Uterus (tissue), 4 donors: ENCODE data around the gene SAA2. TPM values are rescaled to one million over a fixed set of nuclear protein-coding genes. Genes with fewer than 3 reads are reported as not detected.

ENCODE experiments used
- DNase-seq, 2 donors: peaks; one replicate each; pipeline ENCODE4 v3.0.0-alpha.2; 2019 to 2020
- H3K27ac ChIP-seq, 2 donors: fragments of 200-600 bp; sonication (generic); 1 replicate in 1 of 2; 2 replicates in 1 of 2; pipeline ENCODE4 v1.5.1; 2016 to 2018
- H3K27me3 ChIP-seq, 2 donors: fragments of 200-600 bp; sonication (generic); one replicate each; pipeline ENCODE4 v1.5.1; 2018 to 2019; ENCODE audit warnings: control low read depth in 1 of 2
- H3K36me3 ChIP-seq, 2 donors: fragments of 200-600 bp; sonication (generic); one replicate each; pipeline ENCODE4 v1.5.1; 2019; ENCODE audit warnings: control low read depth in 1 of 2
- H3K4me1 ChIP-seq, 2 donors: fragments of 200-600 bp; sonication (generic); one replicate each; pipeline ENCODE4 v1.5.1; 2018 to 2019; ENCODE audit warnings: control low read depth in 1 of 2
- H3K4me3 ChIP-seq, 2 donors: fragments of 200-600 bp; sonication (generic); 1 replicate in 1 of 2; 2 replicates in 1 of 2; pipeline ENCODE4 v1.5.1; 2018 to 2019; ENCODE audit warnings: mild to moderate bottlenecking in 1 of 2
- H3K9me3 ChIP-seq, 2 donors: fragments of 200-600 bp; sonication (generic); one replicate each; pipeline ENCODE4 v1.5.1; 2019; ENCODE audit warnings: control low read depth in 1 of 2
- CTCF ChIP-seq, 4 experiments: fragments of 200-600 bp in 2 of 4; fragments of 450-650 bp in 2 of 4; sonication (generic) in 2 of 4; IDR thresholded peaks; one replicate each; pipeline ENCODE4 v1.5.1; 2016 to 2019; ENCODE audit warnings: antibody characterized with exemption in 4 of 4, mild to moderate bottlenecking in 2 of 4, moderate library complexity in 1 of 4
- POLR2A ChIP-seq, 2 donors: fragments of 450-650 bp; IDR thresholded peaks; one replicate each; pipeline ENCODE4 v1.6.1; 2016; ENCODE audit warnings: antibody characterized with exemption in 2 of 2, mild to moderate bottlenecking in 1 of 2, moderate library complexity in 1 of 2
- intact Hi-C: fragments of 100-400 bp; cut with DNase I; formaldehyde crosslinking; loops from one replicate; pipeline ENCODE4 v1.15.1; 2023; ENCODE audit warnings: low total_unique reads
- total RNA-seq, 4 donors: library from RNA; depleted of rRNA in 3 of 4; stranded (reverse); fragments of >200 nt in 3 of 4; gene quantifications; one replicate each; pipeline versions ENCODE4 v1.1.0 to v1.2.4, GENCODE V29; 2014 to 2023
- donor health status: DM: yes; HTN: yes; CAD: no.

Gene SAA2
- total RNA-seq, 4 donors from 2014 or later: 3.8 TPM; not detected in 3

- no peak overlapping the region for H3K4me3 ChIP-seq
- H3K4me1 ChIP-seq: no peaks in the 10 kb centered on the region
- H3K27ac ChIP-seq: no peak overlapping the region
- TF ChIP-seq CTCF (IDR thresholded peaks at IDR 0.05): no peak
- TF ChIP-seq POLR2A (IDR thresholded peaks at IDR 0.05): no peak
- no peak for DNase-seq
- no peaks in the 10 kb centered on the region for H3K27me3 ChIP-seq
- H3K9me3 ChIP-seq: no peaks in the 10 kb centered on the region
- intact Hi-C loops: no loop called here
- H3K36me3 ChIP-seq: no peaks in the 10 kb centered on the region
Observed at GRCh38 chr11:18245396-18245795, 3.1 kb downstream of the SAA2 start.

- Histone ChIP-seq H3K4me1 (no peaks in the 10 kb centered on the region), H3K27me3 (no peaks in the 10 kb centered on the region), H3K4me3 (no peak overlapping the region), H3K9me3 (no peaks in the 10 kb centered on the region), H3K36me3 (no peaks in the 10 kb centered on the region), H3K27ac (no peak overlapping the region)
- TF ChIP-seq CTCF (IDR thresholded peaks at IDR 0.05) (peak in 2 of 4 experiments; percentile 18 to 24), POLR2A (IDR thresholded peaks at IDR 0.05) (no peak)
- intact Hi-C loops: no loop called here
- no peak for DNase-seq
Observed at GRCh38 chr11:18243783-18244362, 4.6 kb downstream of the SAA2 start.

- Histone ChIP-seq H3K27me3 (no peaks in the 10 kb centered on the region), H3K36me3 (no peaks in the 10 kb centered on the region), H3K4me3 (no peak overlapping the region), H3K9me3 (no peaks in the 10 kb centered on the region), H3K27ac (no peak overlapping the region), H3K4me1 (no peaks in the 10 kb centered on the region)
- intact Hi-C loops: no loop called here
- DNase-seq: no peak
- no peak for TF ChIP-seq CTCF (IDR thresholded peaks at IDR 0.05)
- no peak for TF ChIP-seq POLR2A (IDR thresholded peaks at IDR 0.05)
Observed at GRCh38 chr11:18239655-18240054, 8.8 kb downstream of the SAA2 start.

- Histone ChIP-seq H3K4me3 (no peak within 1 kb of the TSS), H3K4me1 (no peaks in the 10 kb centered on the region)
- intact Hi-C loops: no loop called here
Observed at GRCh38 chr11:18236664-18237356, 11.7 kb downstream of the SAA2 start, which contains the start of gene SAA4. SAA4 (minus strand) TSS chr11:18236802; CDS start chr11:18235926, 876 bp downstream.

More at GRCh38 chr11:18236664-18237356, 11.7 kb downstream of the SAA2 start, which contains the start of gene SAA4:
- H3K9me3 ChIP-seq: no peaks in the 10 kb centered on the region
- H3K36me3 ChIP-seq: no peaks in the 10 kb centered on the region
- no peak for DNase-seq
- no peaks in the 10 kb centered on the region for H3K27me3 ChIP-seq
- no peak within 1 kb of the TSS for H3K27ac ChIP-seq
- TF ChIP-seq CTCF (IDR thresholded peaks at IDR 0.05): no peak
- TF ChIP-seq POLR2A (IDR thresholded peaks at IDR 0.05): no peak
